Stimulated activated CD4-positive, alpha-beta T cell treated with anti-CD3 and anti-CD28 coated beads, Interleukin-15, amount 100 ng/mL, for 24 hours (primary cell): Measurements from ENCODE around the gene ZNF341.

Source experiments
- DNase-seq: peaks from one replicate; pipeline ENCODE4 v3.0.0-alpha.2; 2020

ZNF341 gene

DNA sequence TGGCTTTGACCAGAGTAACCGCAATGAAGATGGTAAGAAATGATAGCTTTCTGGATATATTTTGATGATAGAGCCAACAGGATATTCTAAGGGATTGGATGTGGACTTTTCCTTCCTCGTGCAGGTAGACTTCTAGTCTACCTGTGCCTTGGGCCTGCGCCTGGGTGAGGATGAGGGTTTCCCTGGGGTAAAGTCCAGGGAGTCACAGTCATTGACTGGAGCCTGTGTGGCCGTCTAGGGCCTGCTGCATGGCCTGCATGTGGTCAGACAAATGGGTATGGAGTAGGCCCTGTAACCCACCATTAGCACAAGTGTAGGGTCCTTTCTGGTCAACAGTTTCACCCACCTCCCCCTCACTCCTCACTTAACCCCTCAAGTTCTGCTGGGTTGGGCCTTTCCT, 66.6 kb downstream of the ZNF341 start:
- no peak for DNase-seq

DNA sequence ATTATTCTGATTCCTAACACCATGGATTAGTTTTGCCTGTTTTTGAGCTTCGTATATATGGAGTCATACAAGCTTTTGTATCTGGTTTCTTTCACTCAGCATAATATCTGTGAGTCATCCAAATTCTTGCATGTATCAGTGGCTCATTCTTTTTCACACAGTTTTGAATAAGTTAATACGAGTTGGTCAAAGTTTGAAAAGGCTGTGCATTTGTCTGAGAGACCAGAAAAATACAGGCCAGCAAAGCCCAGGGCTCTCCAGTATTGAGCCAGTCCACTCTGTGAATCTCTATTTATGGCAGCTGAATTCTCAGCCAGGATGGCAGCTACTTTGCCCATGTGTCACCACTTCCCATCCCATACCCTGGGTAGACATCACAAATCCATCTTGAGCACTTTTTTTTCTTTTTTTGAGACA, 72.1 kb downstream of the ZNF341 start:
- DNase-seq, result no peak

DNA sequence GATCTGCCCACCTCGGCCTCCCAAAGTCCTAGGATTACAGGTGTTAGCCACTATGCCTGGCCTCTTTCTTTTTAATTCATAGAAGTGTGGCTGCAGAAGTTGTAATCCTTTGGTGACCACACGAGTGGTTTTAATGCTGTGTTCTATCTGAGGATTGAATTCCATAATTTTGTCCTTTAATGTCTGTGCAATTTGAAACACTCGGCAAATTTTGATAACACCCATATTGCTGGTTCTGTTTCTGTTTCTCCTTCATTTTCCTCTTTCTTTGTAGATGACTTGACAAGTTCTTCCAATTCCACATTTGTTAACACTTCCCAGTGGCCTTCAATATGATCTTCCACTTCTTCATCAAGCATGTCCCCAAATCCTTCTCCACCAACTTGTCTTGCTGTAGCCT, 76.6 kb downstream of the ZNF341 start:
- no peak for DNase-seq

DNA sequence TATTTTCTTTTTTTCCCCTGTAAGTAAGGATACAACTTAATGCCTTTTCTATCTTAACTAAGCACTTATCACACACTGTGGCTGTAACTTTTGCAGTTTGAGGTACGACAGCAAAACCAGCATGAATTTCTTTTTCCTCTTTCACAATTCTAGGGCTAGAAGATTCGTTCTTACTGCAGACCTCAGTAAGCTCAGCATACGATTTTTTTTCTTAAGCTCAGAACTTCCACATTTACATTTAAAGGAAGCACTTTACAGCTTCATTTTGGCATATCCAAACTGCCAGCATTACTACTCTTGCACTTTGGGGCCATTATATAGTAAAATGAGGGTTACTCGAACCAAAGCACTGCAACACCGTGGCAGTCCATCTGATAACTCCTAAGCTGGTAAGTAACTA, 78.5 kb downstream of the ZNF341 start:
- DNase-seq, result no peak

DNA sequence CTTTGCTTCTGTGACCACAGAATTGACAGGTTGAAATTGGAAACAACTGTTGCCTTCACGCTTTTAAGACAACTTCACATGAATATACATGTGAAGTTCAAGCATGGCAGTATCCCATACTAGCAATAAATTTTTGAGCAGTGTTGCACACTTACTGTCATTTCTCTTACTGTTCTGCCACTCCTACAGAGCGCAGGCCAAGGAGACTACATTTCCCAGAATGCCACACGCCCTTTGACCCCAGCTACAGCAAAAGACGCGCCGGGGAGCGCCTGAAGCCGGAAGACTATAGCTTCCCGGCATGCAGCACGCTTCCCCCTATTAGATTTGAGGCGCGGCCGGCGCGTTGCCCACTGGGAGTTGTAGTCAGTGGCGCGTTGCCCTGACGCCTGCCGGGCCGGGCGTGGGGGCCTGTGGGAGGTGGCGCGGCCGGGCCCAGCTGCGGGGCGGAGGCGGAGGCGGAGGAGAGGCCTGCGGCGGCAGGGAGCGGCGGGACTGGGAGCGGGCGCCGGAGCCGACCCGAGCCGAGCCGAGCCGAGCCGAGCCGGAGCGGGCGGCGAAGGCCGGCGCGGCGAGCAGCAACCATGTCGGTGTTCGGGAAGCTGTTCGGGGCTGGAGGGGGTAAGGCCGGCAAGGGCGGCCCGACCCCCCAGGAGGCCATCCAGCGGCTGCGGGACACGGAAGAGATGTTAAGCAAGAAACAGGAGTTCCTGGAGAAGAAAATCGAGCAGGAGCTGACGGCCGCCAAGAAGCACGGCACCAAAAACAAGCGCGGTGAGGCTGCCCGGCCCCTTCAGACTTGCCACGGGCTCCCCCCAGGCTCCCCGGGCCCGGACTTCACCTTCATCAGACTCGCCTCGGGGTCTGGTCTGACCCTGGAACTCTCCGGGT, 79.3 kb downstream of the ZNF341 start, which contains the start of gene CHMP4B:
Gene CHMP4B (plus strand): TSS at position 464 of the 891 bp plus-strand sequence. CDS start 121 bp downstream, at position 585.
- peak; percentile 99 for DNase-seq

DNA sequence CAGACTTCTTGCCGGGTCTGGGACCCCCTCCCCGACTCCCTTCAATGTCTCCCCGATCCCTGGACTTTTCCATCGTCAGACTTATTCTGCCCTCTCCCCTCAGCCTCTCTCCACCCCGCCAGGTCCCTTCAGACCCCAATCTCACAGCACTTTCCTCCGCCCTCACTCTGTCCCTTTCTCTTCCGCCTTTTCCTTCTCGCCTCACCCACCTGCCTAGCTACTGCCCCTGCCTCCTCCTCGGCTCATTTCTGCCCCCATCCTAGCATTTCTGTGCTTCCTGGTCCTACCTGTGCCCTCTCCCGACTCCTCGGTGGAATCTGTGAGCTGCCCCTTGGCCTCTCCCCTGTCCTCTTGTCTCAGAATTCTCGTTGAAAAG, 80.0 kb downstream of the ZNF341 start:
- DNase-seq, result peak; percentile 23

DNA sequence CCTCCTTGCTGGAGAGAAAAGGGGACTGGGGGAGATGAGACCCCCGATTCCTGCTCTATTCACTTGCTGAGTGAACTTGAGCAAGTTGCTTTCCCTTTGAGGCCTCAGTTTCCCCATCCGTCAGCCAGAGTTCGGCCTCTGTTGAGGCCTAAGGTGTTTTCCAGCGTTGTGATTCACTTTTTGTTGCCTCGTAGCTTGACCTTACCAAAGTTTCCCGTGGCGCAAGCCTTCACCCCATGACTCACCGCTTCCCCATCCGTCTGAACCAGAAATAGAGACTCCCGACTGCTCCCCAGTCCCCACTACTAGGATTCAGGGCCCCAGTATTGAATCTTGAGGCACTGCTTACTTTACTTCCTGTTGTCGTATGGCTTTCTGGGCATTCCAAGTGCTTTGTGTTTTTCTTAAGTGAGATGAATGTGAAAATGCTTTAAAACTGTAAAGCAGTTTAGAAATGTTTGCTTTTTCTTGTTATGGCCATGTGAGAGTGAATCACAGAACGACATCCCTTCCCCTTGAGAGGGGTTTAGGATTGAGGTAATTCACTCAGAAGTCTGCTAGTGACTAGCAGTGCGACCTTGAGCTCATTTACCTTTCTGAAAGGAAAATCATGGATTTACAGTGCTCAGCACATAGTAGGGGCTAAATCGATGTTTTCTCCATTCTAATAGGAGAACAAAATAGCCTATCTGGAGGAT, 80.5 kb downstream of the ZNF341 start:
- peak; percentile 62 for DNase-seq

DNA sequence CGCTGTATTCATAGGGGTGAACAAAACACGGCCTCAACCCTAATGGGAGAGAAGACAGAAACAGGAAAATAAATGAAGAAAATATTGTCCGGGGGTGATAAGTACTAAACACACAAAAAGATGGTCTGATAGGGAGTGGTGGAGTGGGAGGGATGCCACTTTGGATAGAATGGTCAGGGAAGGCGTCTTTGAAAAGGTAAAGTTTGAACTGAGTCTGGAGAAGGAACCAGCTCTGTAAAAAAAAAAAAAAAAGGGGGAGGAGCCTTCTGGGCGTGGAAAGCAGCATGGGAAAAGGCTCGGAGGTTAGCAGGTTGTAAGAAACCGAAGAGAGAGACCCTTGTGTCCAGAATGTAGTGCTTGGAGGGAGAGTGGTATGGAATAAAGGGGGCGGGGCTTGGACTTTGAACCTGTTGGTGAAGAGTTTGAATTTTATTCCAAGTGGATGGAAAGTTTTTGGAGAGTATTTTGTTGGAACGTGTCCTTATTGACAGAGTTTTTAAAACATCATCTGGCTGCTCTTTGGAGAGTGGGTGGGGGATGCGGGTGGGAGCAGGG, 81.2 kb downstream of the ZNF341 start:
- DNase-seq, result no peak

DNA sequence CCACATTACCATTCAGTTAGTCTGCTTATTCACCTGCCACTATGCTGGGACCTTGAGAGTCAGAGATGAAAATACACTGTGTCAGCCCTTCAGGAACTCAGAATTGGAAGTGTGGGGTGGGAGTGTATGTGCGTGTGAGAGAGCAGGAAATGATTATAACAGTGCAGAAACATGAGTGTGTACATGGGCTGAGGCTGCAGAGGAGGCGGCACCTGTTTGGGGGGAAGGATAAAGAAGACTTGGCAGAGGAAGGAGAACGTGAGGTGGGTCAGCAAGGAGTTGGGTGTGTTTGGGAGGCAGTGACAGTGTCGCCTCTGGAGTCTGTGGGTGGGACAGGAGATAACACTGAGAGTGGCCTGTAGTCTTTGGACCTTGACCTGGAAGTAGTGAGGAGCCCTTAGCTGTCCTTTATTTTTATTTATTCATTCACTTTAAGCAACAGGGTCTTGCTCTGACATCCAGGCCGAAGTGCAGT, 82.5 kb downstream of the ZNF341 start:
- DNase-seq, result peak; percentile 27

DNA sequence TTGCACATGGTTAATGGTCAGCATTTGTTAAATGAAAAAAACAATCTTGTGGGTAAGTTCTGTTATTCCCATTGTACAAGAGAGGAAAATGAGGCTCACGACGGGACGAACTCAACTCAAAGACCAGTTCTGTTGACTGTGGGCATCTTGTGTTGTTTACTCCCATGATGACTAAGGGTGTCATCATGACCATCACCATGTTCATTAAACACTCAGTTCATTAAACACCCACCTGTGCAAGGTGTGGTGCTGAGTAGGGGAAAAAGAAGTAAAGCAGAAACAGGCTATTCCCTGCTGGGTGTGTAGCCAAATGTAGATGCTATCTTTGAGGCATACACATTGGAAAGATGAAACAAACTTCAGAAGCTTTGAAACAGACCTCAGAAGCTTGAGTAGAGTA, 83.9 kb downstream of the ZNF341 start:
- DNase-seq, result no peak

DNA sequence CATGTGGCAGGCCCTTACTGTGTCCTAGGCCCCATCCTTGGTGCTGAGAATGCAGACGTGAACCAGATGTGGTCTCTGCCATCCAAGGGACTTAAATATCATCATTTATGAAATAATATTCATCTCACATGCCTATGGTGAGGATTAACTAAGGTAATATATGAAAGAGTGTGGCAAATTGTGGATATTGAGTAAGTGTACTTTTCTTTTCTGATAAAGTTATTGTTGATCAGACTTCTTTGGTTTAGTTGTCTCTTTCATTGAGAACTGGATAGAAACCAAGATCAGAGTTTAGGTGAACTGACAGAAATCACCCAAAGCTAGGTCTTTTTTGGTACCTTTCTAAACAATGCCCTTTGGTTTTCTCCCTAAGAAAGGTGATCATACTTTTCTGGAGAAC, 84.4 kb downstream of the ZNF341 start:
- DNase-seq, result no peak

DNA sequence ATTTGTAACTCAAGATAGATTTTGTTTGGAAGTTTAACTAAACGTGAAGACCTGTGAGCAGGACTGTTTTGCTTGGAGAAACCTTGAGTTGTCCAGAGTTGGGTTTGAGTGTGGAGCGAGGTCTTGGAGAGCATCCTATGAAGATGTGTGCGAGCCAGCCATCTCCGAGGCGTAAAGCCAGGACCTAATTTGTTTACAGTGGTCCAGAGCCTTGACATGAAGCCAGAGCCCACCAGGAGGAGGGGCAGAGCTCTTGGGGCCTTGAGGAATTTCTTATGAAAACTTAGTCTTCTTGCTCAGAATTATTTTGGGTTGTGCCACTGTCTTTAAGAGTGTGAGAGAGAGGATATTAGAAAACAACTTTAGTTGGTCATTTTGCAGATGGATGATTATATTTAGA, 85.6 kb downstream of the ZNF341 start:
- DNase-seq, result no peak

DNA sequence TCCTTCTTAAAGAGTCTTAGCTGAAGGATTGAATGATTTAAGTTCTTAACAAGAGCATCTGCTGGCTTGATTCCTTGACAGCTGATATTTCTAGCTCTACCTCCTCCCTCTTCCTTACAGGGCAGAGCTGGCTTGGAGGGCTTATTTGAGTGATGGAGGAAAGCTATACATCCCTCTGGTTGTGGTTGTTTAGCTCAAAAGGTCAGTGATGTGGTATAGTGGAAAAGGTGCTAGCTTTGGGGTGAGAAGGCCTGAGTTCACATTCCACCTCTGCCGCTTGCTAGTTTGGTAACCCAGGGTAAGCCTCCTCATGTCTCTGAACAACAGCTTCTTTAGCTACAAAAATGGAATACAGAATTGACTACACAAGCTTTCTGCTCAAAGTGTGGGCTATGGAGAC, 87.7 kb downstream of the ZNF341 start:
- DNase-seq, result no peak

DNA sequence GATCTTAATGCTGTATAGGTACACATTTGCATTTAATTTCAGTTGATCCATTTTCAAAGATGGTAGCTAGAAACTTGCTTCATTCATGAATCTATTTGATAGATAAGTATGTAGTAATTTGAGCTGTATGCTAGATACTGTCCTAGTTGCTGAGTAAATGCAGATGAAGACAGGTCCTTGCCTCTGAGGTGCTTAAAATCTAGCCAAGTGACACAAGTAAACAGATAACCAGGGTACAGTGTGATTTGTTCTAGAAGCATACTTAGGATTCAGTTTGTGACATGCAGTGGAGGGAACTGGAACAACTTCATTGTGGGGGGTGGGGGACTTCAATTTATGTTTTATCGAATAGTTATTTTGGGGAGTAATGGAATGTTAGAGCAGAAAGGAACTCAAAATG, 88.6 kb downstream of the ZNF341 start:
- DNase-seq, result no peak

DNA sequence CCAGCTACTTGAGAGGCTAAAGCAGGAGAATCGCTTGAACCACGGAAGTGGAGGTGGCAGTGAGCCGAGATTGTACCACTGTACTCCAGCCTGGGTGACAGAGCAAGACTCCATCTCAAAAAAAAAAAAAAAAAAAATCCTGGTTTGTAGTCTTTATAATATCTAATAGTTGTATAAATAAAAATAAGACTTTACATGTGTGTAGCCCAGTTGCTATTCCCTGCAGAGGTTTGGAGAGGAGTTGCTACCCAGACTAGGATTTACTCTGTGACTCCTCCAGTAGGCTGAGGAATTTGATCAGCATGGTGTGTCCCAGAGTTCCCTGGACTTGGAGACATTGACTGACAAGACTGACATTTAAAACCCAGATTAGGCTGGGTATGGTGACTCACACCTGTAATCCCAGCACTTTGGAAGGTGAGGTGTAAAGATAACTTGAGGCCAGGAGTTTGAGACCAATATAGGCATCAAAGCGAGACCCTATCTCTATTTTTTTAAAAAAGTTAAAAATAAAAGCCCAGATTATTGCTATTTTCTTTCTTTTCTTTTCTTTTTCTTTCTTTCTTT, 89.6 kb downstream of the ZNF341 start:
- DNase-seq, result no peak

DNA sequence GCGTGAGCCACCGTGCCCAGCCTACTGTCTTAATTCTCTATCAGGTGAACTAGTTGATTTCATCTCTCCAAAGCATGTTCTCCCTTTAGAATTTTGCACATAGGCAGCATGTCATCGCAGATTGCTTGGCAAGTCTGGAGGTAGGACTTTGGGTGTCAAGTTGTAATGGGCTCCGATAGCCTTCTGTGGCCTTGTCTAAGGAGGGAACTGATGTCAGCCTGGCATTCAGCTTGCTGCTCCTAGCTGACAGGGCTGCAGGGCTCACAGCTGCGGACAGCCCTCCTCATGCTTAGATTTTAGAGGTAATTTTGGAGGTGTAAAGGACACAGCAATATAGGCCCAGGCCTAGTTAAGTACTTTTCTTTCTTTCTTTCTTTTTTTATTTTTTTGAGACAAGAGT, 90.6 kb downstream of the ZNF341 start:
- DNase-seq, result no peak

DNA sequence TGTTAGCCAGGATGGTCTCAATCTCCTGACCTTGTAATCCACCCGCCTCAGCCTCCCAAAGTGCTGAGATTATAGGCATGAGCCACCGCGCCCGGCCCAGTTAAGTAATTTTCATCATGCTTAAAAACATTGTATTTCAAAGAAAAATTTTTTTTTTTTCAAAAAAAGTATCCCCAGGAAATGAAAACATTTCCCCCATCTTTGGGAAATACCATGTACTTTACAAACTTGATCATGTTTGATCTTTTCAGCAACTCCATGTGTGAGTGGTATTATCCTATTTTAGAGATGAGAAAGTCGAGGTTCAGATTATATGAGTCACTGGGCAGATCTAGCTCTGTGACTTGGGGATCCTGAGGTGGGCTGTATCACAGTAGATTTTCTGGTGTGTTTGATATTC, 91.2 kb downstream of the ZNF341 start:
- DNase-seq, result no peak

DNA sequence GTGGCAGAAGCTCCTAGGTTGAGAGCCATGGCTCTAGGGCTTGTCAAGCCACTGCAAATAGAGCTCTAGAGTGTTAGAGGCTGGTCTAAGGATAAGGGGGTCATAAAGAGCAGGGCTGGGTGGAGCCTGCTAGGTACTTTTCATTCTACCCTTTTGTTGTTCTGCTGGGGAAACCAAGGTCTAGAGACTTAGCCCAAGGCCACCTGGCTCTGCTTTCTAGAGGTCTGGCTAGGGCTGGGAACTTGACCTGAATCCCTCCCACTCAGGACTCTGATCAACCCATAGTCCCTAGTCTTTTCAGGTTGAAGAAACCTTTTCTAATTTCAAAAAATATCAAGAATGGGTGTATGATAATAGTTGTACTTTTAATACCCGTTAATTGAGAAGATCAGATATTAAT, 93.1 kb downstream of the ZNF341 start:
- no peak for DNase-seq

DNA sequence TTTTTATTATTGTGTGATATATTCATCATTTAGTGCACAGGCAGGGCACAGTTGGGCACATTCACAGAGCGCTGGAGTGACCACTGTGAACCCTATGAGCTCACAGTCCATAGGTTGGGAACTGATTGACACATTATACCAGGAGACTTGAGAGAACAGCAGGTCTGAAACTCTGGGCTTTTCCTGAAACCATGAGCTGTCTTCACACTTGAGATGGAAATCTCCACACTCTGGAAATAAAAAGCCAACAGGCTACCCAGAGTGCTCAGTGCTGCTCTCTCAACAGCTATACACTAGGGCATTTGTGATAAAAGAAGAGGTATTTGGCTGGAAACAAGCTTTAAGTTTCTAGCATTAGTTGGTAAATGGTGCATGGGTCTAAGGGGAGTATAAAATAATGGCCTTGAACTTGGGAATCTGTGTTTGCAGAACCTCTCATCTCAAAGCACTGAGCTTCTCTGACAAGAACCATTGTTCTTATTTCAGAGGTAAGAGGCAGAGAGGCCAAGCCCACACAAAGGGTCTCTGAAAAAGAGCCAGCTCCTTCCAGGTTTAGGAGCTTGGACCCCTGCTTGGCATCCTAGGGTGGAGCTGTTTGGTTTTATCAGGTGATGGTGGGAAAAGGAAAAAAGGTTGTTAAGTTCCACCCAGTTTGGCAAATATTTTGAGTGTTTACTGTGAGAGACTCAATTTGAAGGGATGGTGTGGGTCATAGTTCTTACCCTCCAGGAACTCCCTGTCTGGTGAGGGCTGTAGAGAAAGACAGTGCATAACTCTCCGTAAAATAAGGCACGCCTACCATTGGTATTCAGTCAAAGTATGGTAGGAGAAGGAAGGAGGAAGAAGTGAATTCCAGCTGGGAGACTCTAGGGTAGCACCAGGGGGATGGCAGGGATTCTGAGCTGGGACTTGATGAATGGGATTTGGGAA, 93.8 kb downstream of the ZNF341 start:
- DNase-seq, result no peak

DNA sequence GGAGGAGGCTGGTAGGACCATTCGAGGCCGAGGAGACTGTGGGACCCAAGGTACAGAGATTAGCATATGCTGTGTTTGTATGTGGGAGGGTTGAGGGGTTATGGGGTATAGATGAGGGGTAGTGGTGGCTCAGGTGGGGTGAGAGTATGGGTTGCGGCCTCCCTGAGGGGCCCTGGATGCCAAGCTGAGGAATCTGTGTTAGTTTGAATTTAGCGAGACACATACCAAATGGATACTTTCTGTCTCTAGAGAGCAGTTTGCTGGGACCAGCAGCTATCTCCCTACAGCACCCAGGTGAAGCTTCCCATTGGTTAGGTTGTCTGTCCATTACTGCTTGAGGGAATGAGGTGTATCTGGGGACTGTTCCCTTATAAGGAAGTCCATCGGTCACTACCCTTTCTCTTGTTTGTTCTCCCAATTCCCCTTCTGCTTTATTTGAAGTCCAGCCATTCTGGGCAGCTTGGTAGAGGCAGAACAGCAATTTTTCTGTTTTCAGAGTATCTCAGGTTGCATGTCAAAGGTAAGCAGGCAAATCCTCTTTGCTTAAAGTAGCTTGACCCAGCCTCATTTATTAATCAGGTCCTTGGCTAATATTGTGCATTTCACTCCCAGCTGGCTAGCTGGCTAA, 94.6 kb downstream of the ZNF341 start:
- no peak for DNase-seq

DNA sequence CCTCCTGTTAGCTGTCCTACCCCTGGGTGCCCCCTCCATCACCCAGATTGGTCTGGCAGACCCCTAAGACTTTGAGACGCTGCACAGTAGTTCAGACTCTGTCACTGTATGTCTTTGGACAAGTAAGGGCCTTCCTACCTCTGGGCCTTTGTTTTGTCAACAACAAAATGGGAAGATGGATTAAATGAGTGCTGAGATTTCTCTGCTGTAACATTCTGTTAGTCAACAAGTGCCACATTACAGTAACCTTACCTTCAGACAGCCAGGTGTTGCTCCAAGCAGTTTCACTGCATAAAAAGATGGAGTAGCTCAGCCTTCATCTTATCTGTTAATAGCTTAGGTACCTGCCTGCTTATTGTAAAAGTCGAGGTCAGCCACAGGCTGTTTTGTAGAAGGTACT, 95.3 kb downstream of the ZNF341 start:
- no peak for DNase-seq
